Measurements from ENCODE around the gene PTPRN2.
"Not testable (repeated sequence)": the region's sequence is repeated elsewhere in the genome, so short reads cannot be mapped to it uniquely, and the experiment has no call there.

PTPRN2 gene

DNA sequence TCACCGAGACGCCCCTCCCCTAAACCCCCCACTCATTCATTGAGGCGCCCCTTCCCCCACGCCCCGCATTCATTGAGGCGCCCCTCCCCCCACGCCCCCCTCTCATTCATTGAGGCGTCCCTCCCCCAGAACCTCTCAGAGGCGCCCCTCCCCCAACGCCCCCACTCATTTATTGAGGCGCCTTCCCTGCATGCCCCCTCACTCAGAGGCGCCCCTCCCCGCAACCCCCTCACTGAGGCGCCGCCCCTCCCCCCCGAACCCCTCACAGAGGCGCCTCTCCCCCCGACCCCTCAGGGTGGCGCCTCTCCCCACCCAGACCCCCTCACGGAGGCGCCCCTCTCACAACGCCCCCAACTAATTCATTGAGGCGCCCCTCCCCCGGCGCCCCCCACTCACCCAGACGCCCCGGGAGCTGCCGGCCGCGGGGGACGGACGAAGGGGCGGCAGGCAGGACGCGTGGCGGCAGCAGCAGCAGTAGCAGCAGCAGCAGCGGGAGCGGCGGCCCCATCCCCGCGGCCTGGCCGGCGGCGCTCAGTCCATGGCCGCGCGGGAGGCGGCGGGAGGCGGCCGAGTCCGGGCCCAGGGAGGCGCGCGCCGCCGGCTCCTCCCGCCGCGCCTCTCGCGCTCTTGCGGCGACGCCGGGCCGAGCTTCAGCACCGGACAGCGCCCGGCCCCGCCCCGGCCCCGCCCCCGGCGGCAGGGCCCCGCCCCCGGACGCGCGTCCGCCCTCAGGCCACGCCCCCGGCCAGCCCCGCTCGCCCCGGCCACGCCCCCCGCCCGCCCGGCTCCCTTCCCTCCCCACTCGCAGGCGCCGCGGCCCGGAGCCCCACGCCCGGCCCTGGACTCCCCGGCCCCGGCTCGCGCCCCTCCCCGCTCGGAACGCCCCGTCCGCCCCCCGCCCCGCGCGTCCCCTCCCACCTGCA lies at the start of gene PTPRN2:
Gene PTPRN2, minus strand, starts transcription at position 662 of the 923 bp plus-strand sequence.
- Histone ChIP-seq H3K9ac (ENCODE audit: low read length) (no peak within 1 kb of the TSS), H3K27me3 (ENCODE audit: control insufficient read depth in 1 of 2, insufficient read depth in 2 of 2, low read length in 2 of 2) (peaks cover 13 to 29% of the 10 kb centered on the region in 2 donors), H3K27ac (ENCODE audit: low read depth, low read length) (no peak within 1 kb of the TSS), H3K4me3 (ENCODE audit: low read depth in 1 of 2, low read length in 2 of 2) (peak within 1 kb of the TSS in 1 of 2 donors; percentile 32), H3K4me1 (ENCODE audit: insufficient read depth, low read length) (peaks cover 11% of the 10 kb centered on the region), H3K9me3 (ENCODE audit: low read length) (no peaks in the 10 kb centered on the region), H3K36me3 (ENCODE audit: insufficient read depth, low read length) (no peaks in the 10 kb centered on the region)

DNA sequence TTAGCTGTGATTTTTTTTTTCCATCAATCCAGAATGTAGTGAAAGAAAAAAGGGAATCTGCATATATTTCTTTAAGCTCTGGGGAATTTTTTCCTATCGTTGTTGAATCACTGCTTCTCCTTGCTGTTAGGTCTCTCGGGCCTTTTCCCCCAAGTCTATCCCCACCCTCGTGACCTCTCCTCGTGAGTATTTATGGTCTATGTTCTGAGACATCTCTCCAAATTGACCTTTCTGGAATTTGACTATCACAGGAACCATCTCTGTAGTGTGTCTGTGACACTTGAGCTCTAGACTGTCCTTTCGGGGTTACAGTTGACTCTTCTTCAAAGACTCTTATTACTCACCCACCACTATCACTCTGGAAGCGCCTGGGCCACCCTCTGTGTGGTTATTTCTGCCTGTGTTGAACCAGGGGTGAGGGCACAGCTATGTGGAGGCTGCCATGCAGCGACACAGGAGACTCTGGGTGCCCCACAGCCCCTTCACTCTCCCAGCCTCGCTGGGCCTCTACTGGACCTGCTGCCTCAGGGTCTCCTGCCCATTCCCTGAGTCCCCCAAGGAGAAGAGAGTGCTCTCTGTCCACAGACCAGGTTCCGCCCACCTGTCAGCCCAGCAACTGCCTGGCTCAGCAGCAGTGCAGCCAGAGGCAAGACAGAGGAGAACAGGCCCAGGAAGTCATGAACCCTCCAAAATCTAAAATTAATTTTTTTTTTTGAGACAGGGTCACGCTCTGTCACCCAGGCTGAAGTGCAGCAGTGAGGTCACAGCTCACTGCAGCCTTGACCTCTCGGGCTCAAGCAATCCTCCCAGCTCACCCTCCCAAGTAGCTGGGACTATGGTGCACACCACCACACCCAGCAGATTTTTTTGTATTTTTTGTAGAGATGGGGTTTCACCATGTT lies 45.7 kb upstream of the PTPRN2 start:
- Histone ChIP-seq H3K4me3 (ENCODE audit: low read depth in 1 of 2, low read length in 2 of 2) (no peak overlapping the region), H3K9ac (ENCODE audit: low read length) (no peak overlapping the region), H3K36me3 (ENCODE audit: insufficient read depth, low read length) (no peaks in the 10 kb centered on the region), H3K4me1 (ENCODE audit: insufficient read depth, low read length) (no peaks in the 10 kb centered on the region), H3K27me3 (ENCODE audit: control insufficient read depth in 1 of 2, insufficient read depth in 2 of 2, low read length in 2 of 2) (no peaks in the 10 kb centered on the region), H3K27ac (ENCODE audit: low read depth, low read length) (no peak overlapping the region), H3K9me3 (ENCODE audit: low read length) (no peaks in the 10 kb centered on the region)

DNA sequence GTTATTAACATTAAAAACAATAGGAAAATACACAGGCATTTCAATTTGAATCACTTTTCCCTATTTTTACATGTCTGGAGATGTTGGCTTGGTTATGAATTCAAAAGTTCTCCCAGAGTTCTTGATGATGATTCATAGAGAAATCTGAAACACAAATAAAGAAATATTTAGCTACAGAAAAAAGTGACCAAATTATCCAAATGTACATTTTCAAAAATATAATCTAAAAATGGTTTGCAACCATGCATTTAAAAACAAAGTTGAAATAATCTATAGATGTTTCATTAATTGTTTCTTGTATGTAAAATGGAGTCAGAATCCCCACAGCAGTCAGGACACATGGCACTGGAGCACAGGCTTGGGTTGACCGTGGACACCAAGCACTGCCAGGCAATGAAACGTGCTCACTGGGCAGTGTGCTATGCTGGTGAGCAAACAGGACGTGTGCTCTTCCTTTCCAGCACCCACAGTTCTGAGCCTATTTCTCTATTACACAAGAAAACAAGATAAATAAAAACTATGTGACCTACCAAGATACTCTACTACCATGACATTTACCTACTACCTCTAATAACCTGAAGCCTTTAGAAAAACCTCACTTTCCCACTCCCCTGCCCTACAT lies 44.1 kb upstream of the PTPRN2 start:
- H3K27ac ChIP-seq (ENCODE audit: low read depth, low read length): no peak overlapping the region
- no peaks in the 10 kb centered on the region for H3K9me3 ChIP-seq (ENCODE audit: low read length)
- no peak overlapping the region for H3K4me3 ChIP-seq (ENCODE audit: low read depth in 1 of 2, low read length in 2 of 2)
- H3K4me1 ChIP-seq (ENCODE audit: insufficient read depth, low read length): no peaks in the 10 kb centered on the region
- H3K36me3 ChIP-seq (ENCODE audit: insufficient read depth, low read length): no peaks in the 10 kb centered on the region
- H3K9ac ChIP-seq (ENCODE audit: low read length): no peak overlapping the region
- no peaks in the 10 kb centered on the region for H3K27me3 ChIP-seq (ENCODE audit: control insufficient read depth in 1 of 2, insufficient read depth in 2 of 2, low read length in 2 of 2)

DNA sequence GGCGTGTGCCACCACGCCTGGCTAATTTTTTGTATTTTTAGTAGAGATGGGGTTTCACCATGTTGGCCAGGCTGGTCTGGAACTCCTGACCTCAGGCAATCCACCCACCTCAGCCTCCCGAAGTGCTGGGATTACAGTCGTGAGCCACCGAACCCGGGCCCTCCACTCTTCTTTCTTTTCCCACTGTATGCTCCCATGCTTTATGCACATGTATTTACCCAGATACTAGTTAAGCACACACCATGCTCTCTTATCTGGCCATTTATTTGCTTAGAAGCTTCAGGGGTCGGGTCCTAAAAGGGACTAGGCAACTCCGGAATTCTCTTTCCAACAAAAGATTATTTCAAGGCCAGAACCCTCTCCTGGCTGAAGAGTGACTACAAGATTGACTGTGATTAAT lies 38.7 kb upstream of the PTPRN2 start:
- not testable (repeated sequence) for H3K36me3 ChIP-seq (ENCODE audit: insufficient read depth, low read length); H3K4me1 ChIP-seq (ENCODE audit: insufficient read depth, low read length); H3K9ac ChIP-seq (ENCODE audit: low read length); H3K9me3 ChIP-seq (ENCODE audit: low read length); H3K27me3 ChIP-seq (ENCODE audit: control insufficient read depth in 1 of 2, insufficient read depth in 2 of 2, low read length in 2 of 2); H3K27ac ChIP-seq (ENCODE audit: low read depth, low read length); H3K4me3 ChIP-seq (ENCODE audit: low read depth in 1 of 2, low read length in 2 of 2)

DNA sequence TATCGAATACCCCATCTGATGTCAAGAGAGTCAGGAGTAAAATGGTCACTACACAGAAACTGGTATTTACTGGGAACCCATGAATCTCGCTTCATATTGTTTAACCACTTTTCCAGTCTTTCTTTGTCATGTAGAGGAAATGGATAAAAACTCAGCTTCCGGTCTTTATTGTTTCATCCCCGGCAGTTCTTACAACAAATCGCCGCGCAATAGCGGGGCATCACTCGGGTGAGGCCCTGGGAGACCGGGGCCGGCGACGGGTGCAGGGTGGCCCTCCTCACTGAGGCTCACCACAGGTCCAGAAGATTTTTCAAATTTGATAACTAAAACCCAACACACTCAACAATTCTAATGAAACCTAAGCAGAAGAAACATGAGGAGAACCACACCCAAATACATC lies 35.6 kb upstream of the PTPRN2 start:
- Histone ChIP-seq H3K4me3 (ENCODE audit: low read depth in 1 of 2, low read length in 2 of 2) (no peak overlapping the region), H3K27ac (ENCODE audit: low read depth, low read length) (no peak overlapping the region), H3K9ac (ENCODE audit: low read length) (no peak overlapping the region), H3K27me3 (ENCODE audit: control insufficient read depth in 1 of 2, insufficient read depth in 2 of 2, low read length in 2 of 2) (no peaks in the 10 kb centered on the region), H3K9me3 (ENCODE audit: low read length) (no peaks in the 10 kb centered on the region), H3K4me1 (ENCODE audit: insufficient read depth, low read length) (no peaks in the 10 kb centered on the region), H3K36me3 (ENCODE audit: insufficient read depth, low read length) (no peaks in the 10 kb centered on the region)

DNA sequence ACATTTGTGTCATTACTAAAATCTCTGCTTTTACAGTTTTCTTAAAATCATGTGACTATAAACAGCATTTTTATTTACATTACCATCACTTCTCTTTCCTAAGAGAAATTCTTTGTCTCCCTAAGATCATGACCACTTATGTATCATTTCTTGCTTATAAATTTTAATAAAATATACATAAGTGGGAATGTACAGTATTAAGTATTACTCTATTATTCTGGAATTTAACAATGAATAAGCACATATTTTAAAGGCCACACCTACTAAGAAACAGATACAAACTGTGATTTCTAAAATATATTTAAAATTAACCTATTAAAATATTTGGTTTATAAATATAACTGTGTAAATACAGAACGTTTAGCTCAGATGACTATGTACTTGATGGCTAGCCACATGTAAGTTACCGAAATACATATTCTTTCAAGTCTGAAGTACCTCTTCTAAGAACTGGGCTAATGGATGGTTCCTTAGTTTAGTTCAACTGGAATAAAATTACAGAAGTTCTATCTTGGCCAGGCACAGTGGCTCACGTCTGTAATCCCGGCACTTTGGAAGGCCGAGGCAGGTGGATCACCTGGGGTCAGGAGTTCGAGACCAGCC lies 33.3 kb upstream of the PTPRN2 start:
- Histone ChIP-seq H3K4me1 (ENCODE audit: insufficient read depth, low read length) (no peaks in the 10 kb centered on the region), H3K4me3 (ENCODE audit: low read depth in 1 of 2, low read length in 2 of 2) (no peak overlapping the region), H3K9me3 (ENCODE audit: low read length) (no peaks in the 10 kb centered on the region), H3K9ac (ENCODE audit: low read length) (no peak overlapping the region), H3K27ac (ENCODE audit: low read depth, low read length) (no peak overlapping the region), H3K36me3 (ENCODE audit: insufficient read depth, low read length) (no peaks in the 10 kb centered on the region), H3K27me3 (ENCODE audit: control insufficient read depth in 1 of 2, insufficient read depth in 2 of 2, low read length in 2 of 2) (no peaks in the 10 kb centered on the region)

DNA sequence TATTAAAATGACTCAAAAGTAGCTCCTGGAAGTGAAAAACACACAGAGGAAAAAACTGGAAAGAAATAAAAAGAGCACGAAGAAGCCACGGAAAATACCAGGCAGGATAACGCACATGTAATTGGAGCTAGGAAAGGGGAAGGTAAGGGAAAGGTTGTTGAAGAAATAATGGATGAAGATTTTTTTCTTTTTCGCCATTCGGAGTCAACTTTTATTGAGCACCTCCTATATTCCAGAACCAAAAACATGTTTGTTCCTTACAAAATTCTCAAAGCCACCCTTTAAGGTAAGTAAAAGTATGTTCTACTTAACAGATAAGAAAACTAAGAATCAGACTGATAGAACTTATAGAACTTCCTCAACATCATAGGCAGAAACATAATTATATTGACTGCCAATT lies 32.8 kb upstream of the PTPRN2 start:
- no peaks in the 10 kb centered on the region for H3K9me3 ChIP-seq (ENCODE audit: low read length)
- H3K27me3 ChIP-seq (ENCODE audit: control insufficient read depth in 1 of 2, insufficient read depth in 2 of 2, low read length in 2 of 2): no peaks in the 10 kb centered on the region
- H3K9ac ChIP-seq (ENCODE audit: low read length): no peak overlapping the region
- H3K27ac ChIP-seq (ENCODE audit: low read depth, low read length): no peak overlapping the region
- no peaks in the 10 kb centered on the region for H3K4me1 ChIP-seq (ENCODE audit: insufficient read depth, low read length)
- no peak overlapping the region for H3K4me3 ChIP-seq (ENCODE audit: low read depth in 1 of 2, low read length in 2 of 2)
- no peaks in the 10 kb centered on the region for H3K36me3 ChIP-seq (ENCODE audit: insufficient read depth, low read length)

DNA sequence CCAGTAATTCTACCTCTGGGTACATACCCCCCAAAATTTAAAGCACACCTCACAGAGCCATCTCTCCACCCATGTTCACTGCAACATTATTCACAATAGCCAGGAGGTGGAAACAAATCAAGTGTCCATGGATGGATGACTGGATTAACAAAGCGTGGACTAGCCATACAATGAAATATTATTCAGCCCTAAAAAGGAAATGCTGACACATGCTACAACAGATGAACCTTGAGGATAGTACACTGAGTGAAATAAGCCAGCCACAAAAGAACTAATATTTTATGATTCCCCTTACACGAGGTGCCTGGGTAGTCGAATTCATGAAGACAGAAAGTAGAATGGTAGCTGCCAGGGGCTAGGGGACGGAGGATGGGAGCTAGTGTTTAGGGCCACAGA lies 31.1 kb upstream of the PTPRN2 start:
- Histone ChIP-seq H3K27me3 (ENCODE audit: control insufficient read depth in 1 of 2, insufficient read depth in 2 of 2, low read length in 2 of 2) (no peaks in the 10 kb centered on the region), H3K9me3 (ENCODE audit: low read length) (no peaks in the 10 kb centered on the region), H3K27ac (ENCODE audit: low read depth, low read length) (no peak overlapping the region), H3K9ac (ENCODE audit: low read length) (no peak overlapping the region), H3K4me1 (ENCODE audit: insufficient read depth, low read length) (no peaks in the 10 kb centered on the region), H3K36me3 (ENCODE audit: insufficient read depth, low read length) (no peaks in the 10 kb centered on the region), H3K4me3 (ENCODE audit: low read depth in 1 of 2, low read length in 2 of 2) (no peak overlapping the region)

DNA sequence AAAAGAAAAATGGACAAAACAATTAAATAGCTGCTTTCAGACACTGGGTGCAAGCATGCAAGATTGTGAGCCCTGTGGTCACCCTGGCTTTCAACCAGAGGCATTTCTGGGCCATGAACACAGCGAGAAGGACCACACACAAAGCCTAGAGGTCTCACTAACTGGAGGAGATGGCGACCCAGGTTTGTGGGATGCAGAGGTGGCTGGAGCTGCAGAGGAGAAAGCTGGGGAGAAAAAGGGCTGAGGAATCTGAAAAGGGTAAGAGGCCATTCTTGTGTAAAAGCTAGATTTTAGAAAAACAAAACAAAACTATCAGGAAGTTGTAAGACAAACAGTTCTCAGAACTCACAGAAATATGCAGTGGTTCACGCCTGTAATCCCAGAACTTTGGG lies 30.1 kb upstream of the PTPRN2 start:
- no peaks in the 10 kb centered on the region for H3K27me3 ChIP-seq (ENCODE audit: control insufficient read depth in 1 of 2, insufficient read depth in 2 of 2, low read length in 2 of 2)
- no peaks in the 10 kb centered on the region for H3K4me1 ChIP-seq (ENCODE audit: insufficient read depth, low read length)
- H3K9ac ChIP-seq (ENCODE audit: low read length): no peak overlapping the region
- no peak overlapping the region for H3K27ac ChIP-seq (ENCODE audit: low read depth, low read length)
- no peaks in the 10 kb centered on the region for H3K36me3 ChIP-seq (ENCODE audit: insufficient read depth, low read length)
- no peak overlapping the region for H3K4me3 ChIP-seq (ENCODE audit: low read depth in 1 of 2, low read length in 2 of 2)
- no peaks in the 10 kb centered on the region for H3K9me3 ChIP-seq (ENCODE audit: low read length)

DNA sequence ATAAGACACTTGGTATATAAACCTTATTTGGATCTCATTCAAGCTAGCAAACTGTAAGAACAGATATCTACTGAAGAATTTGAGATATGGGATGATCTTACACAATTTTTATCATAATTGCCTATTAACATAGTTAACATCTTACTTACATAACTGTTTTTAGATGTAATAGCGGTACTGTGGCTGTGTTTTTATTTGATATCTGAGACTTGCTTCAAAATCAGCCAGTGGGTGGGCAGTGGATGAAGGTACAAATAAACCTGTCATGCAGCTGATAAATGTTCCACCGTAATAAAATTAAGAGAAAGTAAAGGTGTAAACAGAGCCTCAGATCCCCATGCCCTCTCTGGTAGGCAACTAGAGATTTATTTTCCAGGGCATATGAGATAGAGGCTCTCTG lies 28.4 kb upstream of the PTPRN2 start:
- Histone ChIP-seq H3K27me3 (ENCODE audit: control insufficient read depth in 1 of 2, insufficient read depth in 2 of 2, low read length in 2 of 2) (no peaks in the 10 kb centered on the region), H3K27ac (ENCODE audit: low read depth, low read length) (no peak overlapping the region), H3K4me3 (ENCODE audit: low read depth in 1 of 2, low read length in 2 of 2) (no peak overlapping the region), H3K4me1 (ENCODE audit: insufficient read depth, low read length) (no peaks in the 10 kb centered on the region), H3K36me3 (ENCODE audit: insufficient read depth, low read length) (no peaks in the 10 kb centered on the region), H3K9me3 (ENCODE audit: low read length) (no peaks in the 10 kb centered on the region), H3K9ac (ENCODE audit: low read length) (no peak overlapping the region)

DNA sequence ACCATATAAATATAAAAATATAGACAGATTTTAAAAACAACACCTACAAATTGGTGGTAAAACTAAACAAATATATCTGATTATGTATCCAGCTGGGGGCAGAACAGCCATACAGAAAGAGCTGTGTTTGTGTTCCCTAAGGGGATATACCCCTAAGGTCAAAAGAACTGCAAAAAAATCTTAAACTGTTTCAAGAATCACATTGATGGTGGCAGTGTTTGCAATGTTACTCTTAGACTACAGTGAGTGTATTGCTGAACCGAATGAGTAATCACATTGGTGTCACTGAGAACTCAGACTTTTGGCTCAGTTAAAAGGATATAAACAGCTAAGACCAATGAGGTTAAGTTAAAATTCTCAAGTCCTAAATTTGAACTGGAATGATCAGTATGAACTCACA lies 27.1 kb upstream of the PTPRN2 start:
- no peaks in the 10 kb centered on the region for H3K36me3 ChIP-seq (ENCODE audit: insufficient read depth, low read length)
- H3K4me3 ChIP-seq (ENCODE audit: low read depth in 1 of 2, low read length in 2 of 2): no peak overlapping the region
- H3K27me3 ChIP-seq (ENCODE audit: control insufficient read depth in 1 of 2, insufficient read depth in 2 of 2, low read length in 2 of 2): no peaks in the 10 kb centered on the region
- no peak overlapping the region for H3K9ac ChIP-seq (ENCODE audit: low read length)
- H3K9me3 ChIP-seq (ENCODE audit: low read length): no peaks in the 10 kb centered on the region
- no peaks in the 10 kb centered on the region for H3K4me1 ChIP-seq (ENCODE audit: insufficient read depth, low read length)
- no peak overlapping the region for H3K27ac ChIP-seq (ENCODE audit: low read depth, low read length)

All from muscle layer of colon (tissue), 2 donors.